GM12864 (cell line): ENCODE results near the gene SAMHD1.

Experiments used
- DNase-seq: peaks from one replicate; pipeline ENCODE4 v3.0.0-alpha.2; 2011; ENCODE audit warnings: low read depth
- H3K4me3 ChIP-seq: 2 replicates; pipeline ENCODE4 v1.5.1; 2011; ENCODE audit warnings: mild to moderate bottlenecking, low read depth, low read length, control low read depth
- TF ChIP-seq, protein P1 (sequence below): IDR thresholded peaks from 2 replicates; pipeline ENCODE4 v1.5.1; 2011; ENCODE audit warnings: low read depth, mild to moderate bottlenecking, moderate library complexity, low read length, control low read depth, inconsistent platforms; ENCODE audit errors: missing control alignments

The SAMHD1 gene

DNA sequence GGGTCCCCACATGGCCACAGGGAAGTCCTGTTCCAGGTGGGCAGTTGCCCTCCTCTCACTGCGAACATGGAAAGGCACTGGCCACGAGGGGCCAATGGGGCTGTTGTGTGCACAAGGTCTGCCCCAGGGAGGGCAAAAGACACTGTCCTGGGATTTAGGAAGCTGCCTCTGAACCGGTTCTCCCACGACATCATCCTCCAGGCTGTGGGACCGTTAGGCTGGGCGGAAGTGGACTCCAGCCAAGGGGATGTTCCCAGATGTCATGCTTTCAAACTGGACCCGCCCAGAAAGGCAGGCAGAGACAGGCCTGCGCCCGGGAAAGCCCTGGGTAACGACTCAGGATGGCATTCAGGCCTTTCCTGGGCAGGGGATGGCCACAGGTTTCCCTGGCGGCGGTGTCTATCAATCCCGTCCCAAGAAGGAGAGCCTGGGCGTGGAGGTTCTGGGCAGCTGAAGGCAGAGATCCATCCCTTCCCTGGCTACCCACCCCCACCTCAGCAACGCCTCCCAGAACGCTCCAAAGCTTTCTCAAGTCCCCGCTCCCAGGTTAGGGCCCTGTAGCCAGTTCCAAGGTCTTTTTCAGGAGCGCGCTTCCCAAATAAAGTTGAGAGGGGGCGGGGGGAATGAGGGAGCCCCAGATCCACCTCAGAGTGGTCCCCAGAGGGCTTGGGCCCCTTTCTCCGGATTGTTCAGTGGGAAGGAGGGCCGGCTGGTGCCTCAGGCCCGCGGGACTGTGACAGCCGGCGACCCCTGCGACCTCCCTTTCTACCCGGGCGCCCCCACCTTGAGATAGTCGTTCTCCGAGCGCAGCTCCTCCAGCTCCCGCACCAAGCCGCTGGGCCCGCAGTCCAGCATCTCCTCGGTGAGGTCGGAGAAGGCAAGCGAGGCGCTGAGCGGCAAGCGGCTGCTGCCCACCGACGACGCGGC lies 89.4 kb downstream of the SAMHD1 start:
- no peak for DNase-seq
- H3K4me3 ChIP-seq = peak overlapping the region; percentile 68
- TF ChIP-seq, protein P1, sequence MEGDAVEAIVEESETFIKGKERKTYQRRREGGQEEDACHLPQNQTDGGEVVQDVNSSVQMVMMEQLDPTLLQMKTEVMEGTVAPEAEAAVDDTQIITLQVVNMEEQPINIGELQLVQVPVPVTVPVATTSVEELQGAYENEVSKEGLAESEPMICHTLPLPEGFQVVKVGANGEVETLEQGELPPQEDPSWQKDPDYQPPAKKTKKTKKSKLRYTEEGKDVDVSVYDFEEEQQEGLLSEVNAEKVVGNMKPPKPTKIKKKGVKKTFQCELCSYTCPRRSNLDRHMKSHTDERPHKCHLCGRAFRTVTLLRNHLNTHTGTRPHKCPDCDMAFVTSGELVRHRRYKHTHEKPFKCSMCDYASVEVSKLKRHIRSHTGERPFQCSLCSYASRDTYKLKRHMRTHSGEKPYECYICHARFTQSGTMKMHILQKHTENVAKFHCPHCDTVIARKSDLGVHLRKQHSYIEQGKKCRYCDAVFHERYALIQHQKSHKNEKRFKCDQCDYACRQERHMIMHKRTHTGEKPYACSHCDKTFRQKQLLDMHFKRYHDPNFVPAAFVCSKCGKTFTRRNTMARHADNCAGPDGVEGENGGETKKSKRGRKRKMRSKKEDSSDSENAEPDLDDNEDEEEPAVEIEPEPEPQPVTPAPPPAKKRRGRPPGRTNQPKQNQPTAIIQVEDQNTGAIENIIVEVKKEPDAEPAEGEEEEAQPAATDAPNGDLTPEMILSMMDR = no peak

DNA sequence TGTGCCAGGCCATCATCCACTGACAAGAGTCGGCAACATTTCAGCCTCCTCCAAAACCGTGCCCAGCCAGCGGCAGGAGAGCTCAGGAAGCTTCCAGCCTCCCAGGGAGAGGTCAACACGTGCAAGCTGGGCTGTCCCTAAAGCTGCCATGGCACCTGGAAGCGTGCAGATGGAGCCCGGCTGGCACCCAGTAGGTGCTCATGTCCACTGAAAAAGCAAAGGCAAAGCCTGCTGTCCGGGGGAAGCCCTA lies 90.0 kb downstream of the SAMHD1 start:
- peak overlapping the region; percentile 68; the same call in 1 of the 2 replicates for H3K4me3 ChIP-seq
- TF ChIP-seq, protein P1 = no peak
- no peak for DNase-seq

DNA sequence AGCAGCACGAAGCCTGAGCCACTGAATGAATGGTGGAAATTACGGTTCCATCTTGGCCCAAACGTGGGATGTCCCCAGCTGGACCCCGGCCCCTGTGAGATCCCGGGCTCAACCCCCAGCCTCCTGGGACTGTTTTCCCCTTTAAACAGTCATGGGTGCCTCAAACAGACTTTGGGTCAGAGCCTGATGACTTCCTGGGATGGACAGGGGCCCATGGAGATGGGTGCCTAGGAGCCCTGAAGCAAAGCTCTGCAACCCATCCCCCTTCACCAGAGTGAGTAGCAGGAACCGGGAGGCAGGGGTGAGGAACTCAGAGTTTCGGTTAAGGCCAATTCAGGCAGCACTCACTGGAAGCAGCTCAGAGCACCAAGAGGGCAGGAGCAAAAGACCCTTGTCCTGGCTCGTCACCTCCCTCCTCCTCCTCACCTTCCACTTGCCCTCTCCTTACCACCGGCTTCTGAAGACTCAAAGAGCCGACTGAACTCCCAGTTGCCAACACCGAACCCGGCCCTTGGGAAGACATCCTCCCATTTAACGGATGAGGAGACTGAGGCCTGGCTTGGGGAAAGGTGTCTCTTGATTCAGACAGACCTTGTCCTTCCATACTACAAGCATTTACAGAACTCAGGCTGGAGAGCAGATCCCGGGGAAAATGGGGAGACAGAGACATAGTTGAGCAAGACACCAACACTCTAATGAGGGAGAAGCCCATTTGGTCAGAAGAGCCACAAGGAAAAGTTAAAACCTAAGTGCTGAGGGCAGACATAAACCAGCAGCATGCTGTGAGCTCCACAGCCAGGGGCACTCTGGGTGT lies 90.5 kb downstream of the SAMHD1 start:
- TF ChIP-seq, protein P1 = no peak
- no peak overlapping the region for H3K4me3 ChIP-seq
- DNase-seq = no peak

DNA sequence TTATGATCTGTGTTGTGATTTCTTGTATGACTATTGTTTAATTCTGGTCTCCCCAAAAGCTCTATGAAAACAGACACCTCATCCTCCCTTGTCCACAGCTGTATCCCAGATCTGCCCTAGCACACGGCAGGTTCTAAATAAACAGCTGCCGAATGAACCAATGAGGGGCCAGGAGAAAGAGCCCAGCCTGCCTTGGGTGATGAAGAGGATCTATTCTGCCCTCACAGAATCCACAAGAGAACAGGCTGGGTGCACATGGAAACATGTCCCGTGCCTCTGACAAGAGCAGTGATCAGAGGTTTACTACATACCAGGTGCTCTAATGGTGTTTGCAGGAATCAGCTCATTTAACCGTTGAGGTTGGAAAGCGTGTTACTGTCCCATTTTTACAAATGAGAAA lies 91.2 kb downstream of the SAMHD1 start:
- DNase-seq = no peak
- no peak overlapping the region for H3K4me3 ChIP-seq
- TF ChIP-seq, protein P1 = no peak

DNA sequence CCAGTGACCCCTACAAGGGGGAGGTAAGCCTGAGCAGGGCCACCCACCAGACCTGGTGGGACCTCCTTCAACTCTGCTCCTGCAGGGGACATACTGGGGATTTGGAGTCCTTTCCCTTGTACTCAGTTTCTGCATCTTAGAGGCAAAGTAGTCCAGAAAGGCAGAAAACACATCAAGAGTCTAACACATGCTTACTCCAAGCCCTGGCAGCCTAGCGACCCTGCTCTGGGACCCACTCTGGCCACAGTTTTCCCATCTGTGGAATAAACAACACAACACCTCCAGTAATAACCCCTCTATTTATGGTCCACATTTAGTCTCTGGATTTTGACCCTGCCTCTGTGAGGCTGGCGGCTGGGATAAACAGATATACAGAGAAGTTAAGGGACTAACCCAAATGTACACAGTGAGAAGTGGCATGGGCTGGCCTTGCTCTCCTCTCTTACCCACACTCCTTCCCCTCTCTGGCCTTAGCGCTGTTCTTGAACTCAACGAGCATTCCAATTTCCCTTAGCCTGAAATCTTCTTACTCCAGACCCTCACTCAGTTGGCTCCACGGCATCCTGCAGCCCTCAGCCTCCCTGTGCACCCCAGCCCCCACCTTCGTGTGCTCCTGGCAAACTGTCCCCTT lies 91.7 kb downstream of the SAMHD1 start:
- no peak for DNase-seq
- TF ChIP-seq, protein P1 = no peak
- H3K4me3 ChIP-seq = no peak overlapping the region

DNA sequence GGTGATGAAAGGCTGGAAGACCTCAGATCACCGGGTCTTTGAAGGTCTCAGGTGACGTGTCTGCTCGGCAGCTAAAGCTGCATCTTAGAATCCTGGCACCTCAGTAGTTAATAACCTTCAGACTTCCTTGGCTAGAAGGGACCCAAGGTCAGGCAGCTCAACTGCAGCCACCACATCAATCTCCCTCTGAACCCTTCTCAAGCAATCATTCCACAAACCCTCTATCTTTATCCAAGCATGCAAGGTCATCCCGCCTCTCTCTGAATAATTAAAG lies 92.3 kb downstream of the SAMHD1 start:
- no peak overlapping the region for H3K4me3 ChIP-seq
- TF ChIP-seq, protein P1 = no peak
- no peak for DNase-seq
